PC-9 (cell line): ENCODE measurements around the gene SAP25.
A peak's percentile ranks its signal among the peaks of the same experiment; 100 is the strongest.

Experiments
- CTCF ChIP-seq: fragments of 200-600 bp; sonication (generic); conservative IDR thresholded peaks from 2 replicates; pipeline ENCODE4 v1.6.1; 2017; ENCODE audit warnings: mixed run types, antibody characterized with exemption, mild to moderate bottlenecking, moderate library complexity
- EZH2 ChIP-seq: fragments of 200-600 bp; sonication (generic); IDR thresholded peaks from 2 replicates; pipeline ENCODE4 v1.8.0; 2017; ENCODE audit warnings: antibody characterized with exemption, low read depth

GRCh38 chr7:100563809-100564400, 9.8 kb downstream of the SAP25 start:
- TF ChIP-seq CTCF (peak; percentile 96), EZH2 (no peak)
